WTC11 (cell line): ENCODE results near the gene SLC10A7. TPM values are rescaled to one million over a fixed set of nuclear protein-coding genes. Genes with fewer than 3 reads are reported as not detected.

Experiments used
- ATAC-seq: fragments of 200-7000 bp; cut with Tn5 transposase; 2 replicates; pipeline ENCODE4 v1.10.0; 2021; ENCODE audit warnings: mild to moderate bottlenecking, moderate library complexity
- CTCF ChIA-PET: fragments of 300-600 bp; sonication (Branson Sonifier 250); formaldehyde crosslinking; loops from one replicate; lab custom pipeline; 2021; ENCODE audit warnings: antibody characterized with exemption; lab: Charles Lee
- POLR2A ChIA-PET: fragments of 350-600 bp; sonication (Branson Sonifier 250); formaldehyde crosslinking; loops from one replicate; lab custom pipeline; 2021; ENCODE audit warnings: antibody characterized with exemption; lab: Charles Lee
- DNase-seq: peaks from one replicate; pipeline ENCODE4 v3.0.0; 2021; ENCODE audit warnings: low spot score
- H3K27ac Mint-ChIP-seq: 2 replicates; pipeline ENCODE4 v1.8.0; 2021; ENCODE audit warnings: mixed read lengths
- H3K27me3 Mint-ChIP-seq: 2 replicates; pipeline ENCODE4 v1.8.0; 2021; ENCODE audit warnings: low read depth, mild to moderate bottlenecking, moderate library complexity, mixed read lengths
- H3K36me3 Mint-ChIP-seq: 2 replicates; pipeline ENCODE4 v1.8.0; 2021; ENCODE audit warnings: mixed read lengths
- H3K4me1 Mint-ChIP-seq: 2 replicates; pipeline ENCODE4 v1.8.0; 2022; ENCODE audit warnings: mixed read lengths
- H3K4me3 Mint-ChIP-seq: 2 replicates; pipeline ENCODE4 v1.8.0; 2021; ENCODE audit warnings: mild to moderate bottlenecking, moderate library complexity, mixed read lengths
- H3K9me3 Mint-ChIP-seq: 2 replicates; pipeline ENCODE4 v1.8.0; 2021; ENCODE audit warnings: mixed read lengths
- ATF6 ChIP-seq: sonication (generic); formaldehyde crosslinking; IDR thresholded peaks from 2 replicates; pipeline ENCODE4 v1.8.1; 2023; ENCODE audit warnings: mild to moderate bottlenecking, missing genetic modification reagents
- E2F1 ChIP-seq: sonication (generic); formaldehyde crosslinking; IDR thresholded peaks from 2 replicates; pipeline ENCODE4 v1.8.0; 2022; ENCODE audit warnings: mild to moderate bottlenecking, missing genetic modification reagents
- ETV6 ChIP-seq: sonication (generic); formaldehyde crosslinking; IDR thresholded peaks from 2 replicates; pipeline ENCODE4 v1.8.1; 2022; ENCODE audit warnings: mild to moderate bottlenecking, missing genetic modification reagents
- FOXP1 ChIP-seq: sonication (generic); formaldehyde crosslinking; IDR thresholded peaks from 2 replicates; pipeline ENCODE4 v1.8.0; 2022; ENCODE audit warnings: missing genetic modification reagents, mild to moderate bottlenecking, moderate library complexity, borderline replicate concordance
- HMGA2 ChIP-seq: fragments of 250-450 bp; sonication (Bioruptor Pico); IDR thresholded peaks from 2 replicates; pipeline ENCODE4 v1.4.0; 2021; ENCODE audit warnings: mild to moderate bottlenecking, moderate library complexity
- MYBL2 ChIP-seq: sonication (generic); formaldehyde crosslinking; IDR thresholded peaks from 2 replicates; pipeline ENCODE4 v1.8.1; 2023; ENCODE audit warnings: mild to moderate bottlenecking, moderate library complexity, missing genetic modification reagents
- RORB ChIP-seq: fragments of 250-450 bp; sonication (Bioruptor Pico); IDR thresholded peaks from 2 replicates; pipeline ENCODE4 v1.9.0; 2021; ENCODE audit warnings: mild to moderate bottlenecking
- SP1 ChIP-seq: sonication (generic); formaldehyde crosslinking; conservative IDR thresholded peaks from 2 replicates; pipeline ENCODE4 v1.8.1; 2022; ENCODE audit warnings: missing genetic modification reagents
- TEAD4 ChIP-seq: sonication (generic); formaldehyde crosslinking; IDR thresholded peaks from 2 replicates; pipeline ENCODE4 v1.8.0; 2022; ENCODE audit warnings: mild to moderate bottlenecking, missing genetic modification reagents
- TP53 ChIP-seq: sonication (generic); formaldehyde crosslinking; IDR thresholded peaks from 2 replicates; pipeline ENCODE4 v1.8.1; 2023; ENCODE audit warnings: mild to moderate bottlenecking, missing genetic modification reagents
- ZNF121 ChIP-seq: sonication (generic); formaldehyde crosslinking; IDR thresholded peaks from 2 replicates; pipeline ENCODE4 v1.8.0; 2023; ENCODE audit warnings: missing genetic modification reagents
- ZNF138 ChIP-seq: sonication (generic); formaldehyde crosslinking; conservative IDR thresholded peaks from 2 replicates; pipeline ENCODE4 v1.8.1; 2022; ENCODE audit warnings: mild to moderate bottlenecking, moderate library complexity, missing genetic modification reagents
- ZNF232 ChIP-seq: sonication (generic); formaldehyde crosslinking; IDR thresholded peaks from 2 replicates; pipeline ENCODE4 v1.8.0; 2022; ENCODE audit warnings: mild to moderate bottlenecking, missing genetic modification reagents
- ZNF263 ChIP-seq: sonication (generic); formaldehyde crosslinking; IDR thresholded peaks from 2 replicates; pipeline ENCODE4 v1.8.1; 2022; ENCODE audit warnings: low read depth, mild to moderate bottlenecking, moderate library complexity, missing genetic modification reagents
- ZNF512 ChIP-seq: sonication (generic); formaldehyde crosslinking; IDR thresholded peaks from 2 replicates; pipeline ENCODE4 v1.8.1; 2022; ENCODE audit warnings: missing genetic modification reagents, borderline replicate concordance
- total RNA-seq: library from RNA; stranded (reverse); gene quantifications from 3 replicates; pipeline ENCODE4 v1.2.3, GENCODE V29; 2021
- TF ChIP-seq, protein P1 (sequence below): sonication (generic); formaldehyde crosslinking; IDR thresholded peaks from 2 replicates; pipeline ENCODE4 v1.8.1; 2023; ENCODE audit warnings: mild to moderate bottlenecking, missing genetic modification reagents, borderline replicate concordance
- TF ChIP-seq, protein P2 (sequence below): sonication (generic); formaldehyde crosslinking; IDR thresholded peaks from 2 replicates; pipeline ENCODE4 v1.8.1; 2023; ENCODE audit warnings: mild to moderate bottlenecking, missing genetic modification reagents

The SLC10A7 gene
- total RNA-seq, 1 experiment from 2014 or later: 5.0 TPM

- Mint-ChIP-seq H3K4me3 (no peak overlapping the region), H3K27me3 (no peaks in the 10 kb centered on the region), H3K36me3 (no peaks in the 10 kb centered on the region), H3K27ac (no peak overlapping the region), H3K9me3 (no peaks in the 10 kb centered on the region), H3K4me1 (no peaks in the 10 kb centered on the region)
- no peak for DNase-seq
- POLR2A ChIA-PET: no interaction called here
- no peak for TF ChIP-seq ZNF263 (CRISPR knock-in tag)
- no peak for ATAC-seq
- CTCF ChIA-PET: no interaction called here
Measured at GRCh38 chr4:146329050-146329716, 192.6 kb downstream of the SLC10A7 start.

GRCh38 chr4:146327859-146328650 lies 193.7 kb downstream of the SLC10A7 start:
- DNase-seq: no peak
- Mint-ChIP-seq H3K36me3 (no peaks in the 10 kb centered on the region), H3K9me3 (no peaks in the 10 kb centered on the region), H3K4me1 (no peaks in the 10 kb centered on the region), H3K27ac (no peak overlapping the region), H3K27me3 (no peaks in the 10 kb centered on the region), H3K4me3 (no peak overlapping the region)
- no peak for TF ChIP-seq ZNF121 (CRISPR knock-in tag)
- TF ChIP-seq HMGA2: no peak
- no peak for TF ChIP-seq RORB (CRISPR knock-in tag)
- ChIA-PET POLR2A (no interaction called here), CTCF (no interaction called here)
- ATAC-seq: no peak

GRCh38 chr4:146318894-146319293 lies 202.8 kb downstream of the SLC10A7 start:
- Mint-ChIP-seq H3K27ac (no peak overlapping the region), H3K4me3 (no peak overlapping the region), H3K9me3 (peaks cover 4% of the 10 kb centered on the region), H3K27me3 (no peaks in the 10 kb centered on the region), H3K36me3 (no peaks in the 10 kb centered on the region), H3K4me1 (no peaks in the 10 kb centered on the region)
- no peak for DNase-seq
- ChIA-PET POLR2A (no interaction called here), CTCF (no interaction called here)
- ATAC-seq: no peak
- TF ChIP-seq ZNF512 (no peak), ATF6 (CRISPR knock-in tag) (no peak), TP53 (CRISPR knock-in tag) (no peak), ETV6 (CRISPR knock-in tag) (no peak), ZNF121 (CRISPR knock-in tag) (no peak), MYBL2 (no peak), SP1 (CRISPR knock-in tag) (no peak), ZNF232 (CRISPR knock-in tag) (no peak), ZNF138 (no peak), E2F1 (CRISPR knock-in tag) (no peak), FOXP1 (CRISPR knock-in tag) (no peak), TEAD4 (CRISPR knock-in tag) (no peak), RORB (CRISPR knock-in tag) (no peak)
- TF ChIP-seq, protein P1, sequence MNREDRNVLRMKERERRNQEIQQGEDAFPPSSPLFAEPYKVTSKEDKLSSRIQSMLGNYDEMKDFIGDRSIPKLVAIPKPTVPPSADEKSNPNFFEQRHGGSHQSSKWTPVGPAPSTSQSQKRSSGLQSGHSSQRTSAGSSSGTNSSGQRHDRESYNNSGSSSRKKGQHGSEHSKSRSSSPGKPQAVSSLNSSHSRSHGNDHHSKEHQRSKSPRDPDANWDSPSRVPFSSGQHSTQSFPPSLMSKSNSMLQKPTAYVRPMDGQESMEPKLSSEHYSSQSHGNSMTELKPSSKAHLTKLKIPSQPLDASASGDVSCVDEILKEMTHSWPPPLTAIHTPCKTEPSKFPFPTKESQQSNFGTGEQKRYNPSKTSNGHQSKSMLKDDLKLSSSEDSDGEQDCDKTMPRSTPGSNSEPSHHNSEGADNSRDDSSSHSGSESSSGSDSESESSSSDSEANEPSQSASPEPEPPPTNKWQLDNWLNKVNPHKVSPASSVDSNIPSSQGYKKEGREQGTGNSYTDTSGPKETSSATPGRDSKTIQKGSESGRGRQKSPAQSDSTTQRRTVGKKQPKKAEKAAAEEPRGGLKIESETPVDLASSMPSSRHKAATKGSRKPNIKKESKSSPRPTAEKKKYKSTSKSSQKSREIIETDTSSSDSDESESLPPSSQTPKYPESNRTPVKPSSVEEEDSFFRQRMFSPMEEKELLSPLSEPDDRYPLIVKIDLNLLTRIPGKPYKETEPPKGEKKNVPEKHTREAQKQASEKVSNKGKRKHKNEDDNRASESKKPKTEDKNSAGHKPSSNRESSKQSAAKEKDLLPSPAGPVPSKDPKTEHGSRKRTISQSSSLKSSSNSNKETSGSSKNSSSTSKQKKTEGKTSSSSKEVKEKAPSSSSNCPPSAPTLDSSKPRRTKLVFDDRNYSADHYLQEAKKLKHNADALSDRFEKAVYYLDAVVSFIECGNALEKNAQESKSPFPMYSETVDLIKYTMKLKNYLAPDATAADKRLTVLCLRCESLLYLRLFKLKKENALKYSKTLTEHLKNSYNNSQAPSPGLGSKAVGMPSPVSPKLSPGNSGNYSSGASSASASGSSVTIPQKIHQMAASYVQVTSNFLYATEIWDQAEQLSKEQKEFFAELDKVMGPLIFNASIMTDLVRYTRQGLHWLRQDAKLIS (CRISPR knock-in tag): no peak
- TF ChIP-seq, protein P2, sequence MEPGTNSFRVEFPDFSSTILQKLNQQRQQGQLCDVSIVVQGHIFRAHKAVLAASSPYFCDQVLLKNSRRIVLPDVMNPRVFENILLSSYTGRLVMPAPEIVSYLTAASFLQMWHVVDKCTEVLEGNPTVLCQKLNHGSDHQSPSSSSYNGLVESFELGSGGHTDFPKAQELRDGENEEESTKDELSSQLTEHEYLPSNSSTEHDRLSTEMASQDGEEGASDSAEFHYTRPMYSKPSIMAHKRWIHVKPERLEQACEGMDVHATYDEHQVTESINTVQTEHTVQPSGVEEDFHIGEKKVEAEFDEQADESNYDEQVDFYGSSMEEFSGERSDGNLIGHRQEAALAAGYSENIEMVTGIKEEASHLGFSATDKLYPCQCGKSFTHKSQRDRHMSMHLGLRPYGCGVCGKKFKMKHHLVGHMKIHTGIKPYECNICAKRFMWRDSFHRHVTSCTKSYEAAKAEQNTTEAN (CRISPR knock-in tag): no peak
